RCC 7860 (cell line): ENCODE measurements around the gene SRSF1.
A peak's percentile ranks its signal among the peaks of the same experiment; 100 is the strongest.

Source experiments
- DNase-seq: peaks from one replicate; pipeline ENCODE4 v3.0.0-alpha.2; 2015; ENCODE audit warnings: low spot score
- FAIRE-seq: peaks from 2 replicates; lab custom pipeline; 2012; peaks lifted over from hg19 to GRCh38; lab: Jason Lieb, UNC

SRSF1 gene

DNA sequence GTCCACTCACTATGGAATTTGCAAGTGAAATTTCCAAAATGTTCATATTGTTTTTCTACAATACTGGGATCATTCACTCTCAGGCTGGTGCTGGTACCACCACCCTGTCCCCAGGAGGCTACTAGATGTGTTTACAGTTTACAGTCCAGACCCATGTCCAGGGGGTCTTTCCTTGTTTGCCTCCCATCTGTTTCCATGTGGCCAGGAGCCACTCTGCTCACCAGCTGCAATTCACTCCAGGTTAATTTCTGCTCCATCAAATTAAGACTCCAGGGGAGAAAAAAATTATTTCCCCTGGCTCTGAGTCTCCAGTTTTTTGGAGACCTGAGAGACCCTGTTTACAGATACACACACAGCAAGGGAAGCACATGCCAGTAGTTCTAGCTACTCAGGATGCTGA is 12.5 kb upstream of the SRSF1 start:
- FAIRE-seq (no peak), DNase-seq (no peak)

DNA sequence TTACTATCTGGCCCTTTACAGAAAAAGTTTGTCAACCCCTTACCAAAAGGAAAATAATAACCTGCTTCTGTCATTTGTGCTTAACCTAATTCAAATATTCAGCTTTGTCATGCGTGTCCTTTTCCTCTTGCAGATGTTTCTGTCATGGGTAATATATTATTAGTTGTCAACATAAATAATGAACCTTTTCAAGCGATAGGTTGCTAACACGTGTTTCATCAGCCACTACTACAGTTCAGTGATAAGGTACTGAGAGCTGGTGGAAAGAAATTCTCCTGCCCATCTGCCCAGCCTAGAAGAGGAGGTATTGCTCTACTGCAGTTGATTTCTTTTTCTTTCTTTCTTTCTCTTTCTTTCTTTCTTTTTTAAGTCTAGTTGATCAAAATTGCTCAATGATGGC is 12.0 kb upstream of the SRSF1 start:
- no peak for DNase-seq
- no peak for FAIRE-seq

DNA sequence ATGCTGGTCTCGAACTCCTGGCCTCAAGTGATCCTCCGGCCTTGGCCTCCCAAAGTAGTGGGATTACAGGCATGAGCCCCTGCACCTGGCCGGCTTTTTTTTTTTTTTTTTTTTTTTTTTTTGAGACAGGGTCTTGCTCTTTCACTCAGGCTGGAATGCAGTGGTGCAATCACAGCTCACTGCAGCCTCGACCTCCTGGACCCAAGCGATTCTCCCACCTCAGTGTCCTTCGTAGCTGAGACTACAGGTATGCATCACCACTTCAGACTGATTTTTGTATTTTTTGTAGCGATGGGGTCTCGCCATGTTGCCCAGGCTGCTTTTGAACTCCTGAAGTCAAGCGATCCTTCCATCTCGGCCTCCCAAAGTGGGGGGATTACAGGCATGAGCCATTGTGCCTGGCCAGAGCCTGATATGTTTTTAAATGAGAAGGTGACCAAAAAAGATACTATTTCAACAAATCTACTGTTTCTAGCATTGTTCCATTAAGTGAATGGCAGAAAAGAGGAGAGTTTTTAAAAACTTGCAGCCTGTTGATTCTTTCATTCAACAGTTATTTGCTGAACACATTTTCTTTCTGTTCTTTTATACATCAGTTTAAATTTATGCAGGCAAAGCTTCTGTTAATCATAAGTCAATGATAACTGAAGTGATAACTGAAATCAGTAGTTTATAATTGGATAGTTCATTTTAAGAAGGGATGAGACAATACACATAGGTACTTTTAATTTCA is 3.2 kb upstream of the SRSF1 start:
- FAIRE-seq (no peak), DNase-seq (no peak)

DNA sequence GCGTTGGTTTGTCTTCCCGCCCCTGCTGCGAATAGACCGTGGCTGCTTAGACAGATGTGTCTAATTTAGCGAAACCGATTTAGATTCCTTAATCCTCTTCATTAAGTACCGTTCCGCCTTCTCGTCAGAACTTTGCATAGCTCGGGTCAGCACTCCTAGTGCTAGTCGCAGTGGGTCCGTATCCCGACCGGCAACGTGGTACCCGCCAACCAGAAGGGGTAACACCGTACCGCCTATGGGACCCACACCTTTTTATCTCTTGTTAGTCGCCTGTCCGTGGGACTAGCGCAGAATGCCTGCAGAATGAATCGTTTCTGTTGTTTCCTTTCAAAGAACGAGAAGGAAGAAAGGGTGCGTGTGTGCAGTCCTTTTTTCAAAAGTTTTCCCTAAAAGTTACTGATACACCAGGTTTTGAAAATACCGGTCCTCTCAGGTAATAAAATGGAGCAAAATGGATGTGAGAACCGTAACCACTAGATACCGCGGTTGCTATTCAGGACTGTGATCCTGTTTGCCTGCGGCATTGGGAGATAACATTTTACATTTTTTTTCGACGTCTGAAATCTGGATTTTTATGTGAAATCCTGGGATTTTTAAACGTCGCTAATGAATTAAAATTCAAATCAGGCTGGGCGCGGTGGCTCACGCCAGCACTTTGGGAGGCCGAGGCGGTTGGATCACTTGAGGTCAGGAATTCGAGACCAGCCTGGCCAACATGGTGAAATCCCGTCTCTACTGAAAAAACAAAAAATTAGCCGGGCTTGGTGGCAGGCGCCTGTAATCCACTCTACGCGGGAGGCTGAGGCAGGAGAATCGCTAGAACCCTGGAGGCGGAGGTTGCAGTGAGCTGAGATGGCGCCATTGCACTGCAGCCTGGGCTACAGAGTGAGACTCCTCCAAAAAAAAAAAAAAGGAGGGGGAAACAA is 998 bp upstream of the SRSF1 start:
- FAIRE-seq (no peak), DNase-seq (no peak)

DNA sequence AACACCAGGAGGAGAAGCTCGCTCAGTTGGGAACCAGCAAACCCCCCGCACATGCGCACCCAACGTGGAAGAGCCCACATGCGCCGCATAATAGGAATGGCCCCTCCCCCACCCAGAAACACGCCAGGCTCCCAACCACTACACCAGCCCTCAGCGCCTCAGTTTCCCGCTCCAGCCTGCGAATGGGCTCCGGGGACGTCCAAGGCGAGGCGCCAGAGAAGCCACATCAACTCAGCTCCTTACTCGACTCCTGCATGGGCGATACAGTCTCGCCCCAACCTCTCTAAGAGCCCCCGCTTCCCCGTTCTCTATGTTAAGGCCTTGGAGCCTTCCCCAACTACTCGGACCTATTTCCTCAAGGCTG is 504 bp downstream of the SRSF1 start:
- DNase-seq, result peak; percentile 53

DNA sequence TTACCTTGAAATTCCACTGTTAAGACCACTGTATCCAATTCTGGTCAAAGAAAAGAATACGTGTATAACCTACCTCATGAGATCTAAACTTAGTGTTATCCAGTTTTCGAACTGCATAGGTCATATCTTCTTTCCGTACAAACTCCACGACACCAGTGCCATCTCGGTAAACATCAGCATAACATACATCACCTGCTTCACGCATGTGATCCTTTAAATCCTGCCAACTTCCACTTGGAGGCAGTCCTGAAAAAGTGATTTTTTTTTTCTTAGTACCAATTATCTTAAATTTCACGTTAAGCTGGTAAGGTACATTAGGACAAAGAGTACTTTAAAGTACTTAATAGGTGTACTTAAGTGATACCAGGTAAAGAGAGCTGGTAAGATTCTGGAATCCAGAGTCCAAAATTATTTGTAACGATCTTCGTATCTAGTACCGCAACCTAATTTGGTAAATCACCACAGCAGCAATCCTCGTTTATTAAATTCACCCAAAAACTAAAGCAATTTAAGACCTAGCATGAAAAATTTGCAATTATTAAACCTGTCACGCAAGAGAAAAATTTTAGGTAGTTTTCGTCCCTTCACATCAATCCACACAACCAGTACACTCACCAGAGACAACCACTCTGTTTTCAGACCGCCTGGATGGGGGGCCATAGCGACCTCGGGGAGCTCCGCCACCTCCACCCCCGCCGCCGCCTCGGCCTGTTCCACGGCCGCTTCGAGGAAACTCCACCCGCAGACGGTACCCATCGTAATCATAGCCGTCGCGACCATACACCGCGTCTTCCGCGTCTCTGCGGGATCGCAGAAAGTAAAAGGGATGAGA is 1.1 kb downstream of the SRSF1 start:
- DNase-seq (no peak), FAIRE-seq (no peak)

More for the DNA sequence above, 504 bp downstream of the SRSF1 start:
- no peak for FAIRE-seq

DNA sequence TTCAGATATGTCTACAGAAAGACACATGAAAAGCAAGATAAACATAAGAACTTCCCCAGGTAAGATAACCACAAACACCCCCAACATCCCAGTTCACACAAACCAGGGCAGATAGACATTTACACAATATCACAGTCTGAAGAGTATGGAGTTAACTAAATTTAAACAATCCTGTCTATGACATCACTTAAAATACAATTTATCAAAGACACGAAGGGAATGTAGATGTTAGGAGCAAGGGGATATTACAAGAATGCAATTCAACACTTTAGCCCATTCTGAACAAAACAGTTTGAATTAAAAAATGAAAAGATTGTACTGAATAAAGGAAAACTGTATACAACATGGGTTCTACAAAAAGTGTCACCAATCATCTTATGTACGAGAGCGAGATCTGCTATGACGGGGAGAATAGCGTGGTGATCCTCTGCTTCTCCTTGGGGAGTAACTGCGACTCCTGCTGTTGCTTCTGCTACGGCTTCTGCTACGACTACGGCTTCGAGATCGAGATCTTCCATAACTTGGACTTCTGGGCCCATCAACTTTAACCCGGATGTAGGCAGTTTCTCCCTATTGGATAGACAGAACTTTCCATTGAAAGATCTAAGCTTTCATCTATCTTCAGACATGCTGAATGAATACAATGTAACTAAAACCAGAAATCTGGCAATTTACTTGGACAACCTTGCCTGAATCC is 1.9 kb downstream of the SRSF1 start:
- FAIRE-seq (no peak), DNase-seq (no peak)

DNA sequence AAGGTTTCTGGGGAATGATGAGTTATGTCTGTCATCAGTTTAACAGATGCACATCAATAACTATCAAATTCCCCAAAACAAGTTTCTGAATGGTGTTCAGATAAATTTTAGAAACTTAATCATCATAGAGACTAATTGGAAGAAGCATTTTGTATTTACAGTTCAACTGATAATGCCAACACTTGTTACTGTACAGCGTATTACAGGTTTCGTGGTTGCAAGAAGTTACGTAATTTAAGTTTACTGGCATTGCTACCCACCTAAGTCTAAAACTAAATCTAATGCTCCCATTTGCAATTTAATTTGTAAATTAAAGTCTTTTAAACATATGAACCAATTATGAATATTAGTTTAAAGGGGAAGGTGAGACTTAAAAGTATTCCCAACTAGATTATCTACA is 3.0 kb downstream of the SRSF1 start:
- no peak for DNase-seq
- FAIRE-seq, result no peak

DNA sequence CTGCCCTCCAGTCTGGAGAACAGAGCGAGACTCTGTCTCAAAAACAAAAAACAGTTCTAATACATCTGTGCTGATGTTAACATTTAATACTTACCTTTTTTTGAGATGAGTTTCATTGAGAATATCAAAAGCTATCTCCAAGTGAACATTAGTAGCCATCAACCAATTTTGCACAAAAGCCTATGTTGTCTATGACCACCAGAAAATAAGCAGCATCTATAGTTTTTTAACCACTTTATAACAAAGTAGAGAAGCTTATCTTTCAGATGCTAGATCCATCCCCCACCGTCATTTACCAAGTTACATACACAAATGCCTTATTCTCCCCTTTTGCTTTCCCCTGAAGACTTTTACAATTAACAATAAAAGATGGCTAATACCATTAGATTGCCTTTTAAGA is 4.1 kb downstream of the SRSF1 start:
- FAIRE-seq, result no peak

DNA sequence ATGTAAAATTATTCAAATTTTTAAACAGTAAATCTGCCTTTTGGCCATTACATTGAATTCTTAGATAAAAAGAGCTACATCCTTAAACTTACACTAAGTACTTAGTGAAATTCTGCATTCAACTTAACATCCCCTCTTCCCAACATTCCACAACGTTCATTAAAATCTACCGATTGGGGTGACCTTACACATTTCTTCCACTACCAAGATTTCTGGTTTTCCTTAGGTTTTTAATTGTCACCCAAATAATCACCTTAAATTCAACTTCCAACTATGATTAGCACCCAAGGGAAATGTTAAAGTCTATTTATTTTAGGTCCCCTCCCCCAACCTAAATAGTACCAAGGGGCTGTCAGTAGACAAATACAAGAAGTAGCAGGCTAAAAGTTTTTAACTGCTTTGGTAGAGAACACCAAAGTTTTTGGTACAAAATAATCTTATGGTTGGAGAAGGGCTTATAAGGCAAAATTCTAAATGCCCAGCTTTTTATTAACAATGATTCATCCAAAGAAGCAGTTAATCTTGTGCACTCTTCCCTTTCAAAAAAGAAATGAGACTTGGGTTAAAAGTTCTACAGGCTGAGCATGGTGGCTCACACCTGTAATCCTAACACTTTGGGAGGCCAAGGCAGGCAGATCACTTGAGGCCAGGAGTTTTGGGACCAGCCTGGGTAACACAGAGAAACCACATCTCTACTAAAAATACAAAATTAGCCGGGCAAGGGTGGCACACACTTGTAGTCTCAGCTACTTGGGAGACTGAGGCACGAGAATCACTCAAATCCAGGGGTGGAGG is 4.7 kb downstream of the SRSF1 start:
- no peak for FAIRE-seq

More for the DNA sequence above, 4.1 kb downstream of the SRSF1 start:
- DNase-seq, result no peak

DNA sequence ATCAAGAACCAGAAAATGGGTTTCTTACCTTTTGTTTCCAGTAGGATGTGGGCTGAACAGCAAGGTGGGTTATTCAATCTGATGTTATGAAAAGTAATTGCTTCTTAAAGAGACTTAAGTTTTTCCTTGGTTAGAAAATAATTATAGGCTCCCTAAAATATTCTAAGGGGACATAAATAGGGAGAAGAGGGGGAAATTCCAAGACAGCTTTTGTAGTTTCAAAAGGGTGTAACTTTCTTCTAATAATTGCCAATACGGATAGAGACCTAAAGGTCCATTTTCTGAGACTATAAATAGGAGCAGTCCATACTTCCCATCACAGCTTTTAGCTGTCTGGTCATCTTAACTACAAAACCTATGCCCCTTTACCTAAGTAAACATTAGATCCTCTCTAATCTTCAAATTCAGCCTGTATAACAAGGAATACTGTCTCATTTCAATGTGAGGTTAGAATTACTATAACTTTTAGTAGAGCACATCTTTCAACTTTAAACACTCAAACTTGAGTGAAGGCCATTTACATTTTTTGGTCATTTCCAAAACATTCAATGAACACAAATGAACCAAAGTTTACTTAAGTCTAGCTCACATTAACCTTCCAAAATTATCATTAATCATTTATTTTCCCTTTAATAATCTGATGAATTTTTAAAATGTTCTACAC is 5.5 kb downstream of the SRSF1 start:
- FAIRE-seq, result no peak
- DNase-seq, result no peak

More for the DNA sequence above, 4.7 kb downstream of the SRSF1 start:
- DNase-seq, result no peak

DNA sequence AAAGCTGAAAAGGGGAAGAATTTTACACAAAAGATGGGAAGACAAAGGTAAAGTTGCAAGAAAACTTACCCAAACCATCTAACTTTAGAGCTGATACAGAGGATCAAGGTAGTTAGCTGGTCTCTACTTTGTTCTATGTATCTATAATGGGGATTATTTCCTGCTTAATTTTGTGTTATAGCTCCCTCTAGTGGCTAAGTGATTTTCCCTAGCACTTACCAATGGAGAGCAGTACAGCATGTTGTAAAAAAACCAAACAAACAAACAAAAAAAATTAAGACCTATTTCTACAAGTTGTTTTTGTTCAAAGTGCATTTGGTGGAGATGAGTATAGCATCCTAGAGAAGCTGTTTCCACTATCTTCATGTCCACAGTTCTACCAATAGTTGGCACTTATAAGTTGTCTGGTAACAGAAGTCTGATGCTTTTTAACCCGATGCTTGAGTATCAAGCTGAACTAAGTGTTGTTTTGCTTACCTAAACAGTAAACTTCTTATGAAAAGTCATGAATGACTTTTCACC is 7.5 kb downstream of the SRSF1 start:
- DNase-seq, result peak; percentile 56
- FAIRE-seq, result peak; percentile 67

DNA sequence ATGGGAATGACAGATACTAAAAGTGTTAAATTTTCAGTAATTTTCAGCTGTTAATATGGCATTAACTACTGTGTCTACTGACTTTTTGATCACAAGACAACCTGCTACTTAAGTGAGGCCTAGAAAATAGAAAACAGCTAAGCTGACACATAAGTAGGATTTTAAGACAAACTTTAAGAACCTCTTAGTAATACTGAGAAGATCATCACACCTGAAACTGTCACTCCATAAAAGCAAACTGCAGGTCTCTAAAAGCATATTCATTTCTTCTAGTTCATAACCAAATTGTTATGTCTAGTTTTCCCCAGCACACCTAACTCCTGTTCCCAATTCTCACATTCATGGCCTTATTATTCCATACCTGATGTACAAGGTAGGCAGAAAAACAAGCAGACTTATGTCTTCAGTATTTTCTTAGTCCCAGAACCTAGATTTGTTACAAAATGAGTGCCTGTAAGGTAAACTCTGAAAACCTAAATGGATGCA is 8.0 kb downstream of the SRSF1 start:
- FAIRE-seq (no peak), DNase-seq (no peak)

DNA sequence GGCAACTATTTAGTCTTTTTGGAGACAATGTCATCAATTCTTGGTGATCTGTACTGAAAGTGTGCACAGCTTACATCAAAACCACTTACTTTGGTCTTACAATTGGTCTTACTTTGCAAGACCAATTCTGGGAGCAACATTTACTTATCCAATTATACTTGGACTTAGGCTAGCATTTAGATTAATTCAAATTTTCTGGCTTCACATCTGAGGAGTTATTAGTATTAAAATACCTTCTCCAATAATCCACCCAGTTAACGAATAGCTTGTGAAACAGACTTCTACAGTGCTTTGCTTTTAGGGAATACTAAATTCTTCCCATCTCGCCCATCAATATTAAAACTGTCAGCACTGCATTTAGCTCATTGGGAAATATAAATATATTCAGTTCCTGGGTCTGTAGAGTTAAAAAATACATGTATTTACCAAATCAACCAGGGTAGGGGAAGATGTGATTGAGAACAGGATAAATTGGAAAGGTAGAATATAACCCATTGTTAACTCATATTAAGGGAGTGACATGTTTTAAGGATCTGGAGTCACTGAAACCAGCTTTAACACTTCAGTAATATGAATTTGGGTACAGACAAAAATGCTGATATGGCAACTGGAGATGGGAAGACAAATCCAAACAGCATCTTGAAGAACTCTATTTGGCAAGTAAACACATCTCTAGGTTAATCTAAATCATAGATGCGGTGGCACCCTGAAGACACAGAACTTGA is 9.8 kb downstream of the SRSF1 start:
- FAIRE-seq (no peak), DNase-seq (no peak)

DNA sequence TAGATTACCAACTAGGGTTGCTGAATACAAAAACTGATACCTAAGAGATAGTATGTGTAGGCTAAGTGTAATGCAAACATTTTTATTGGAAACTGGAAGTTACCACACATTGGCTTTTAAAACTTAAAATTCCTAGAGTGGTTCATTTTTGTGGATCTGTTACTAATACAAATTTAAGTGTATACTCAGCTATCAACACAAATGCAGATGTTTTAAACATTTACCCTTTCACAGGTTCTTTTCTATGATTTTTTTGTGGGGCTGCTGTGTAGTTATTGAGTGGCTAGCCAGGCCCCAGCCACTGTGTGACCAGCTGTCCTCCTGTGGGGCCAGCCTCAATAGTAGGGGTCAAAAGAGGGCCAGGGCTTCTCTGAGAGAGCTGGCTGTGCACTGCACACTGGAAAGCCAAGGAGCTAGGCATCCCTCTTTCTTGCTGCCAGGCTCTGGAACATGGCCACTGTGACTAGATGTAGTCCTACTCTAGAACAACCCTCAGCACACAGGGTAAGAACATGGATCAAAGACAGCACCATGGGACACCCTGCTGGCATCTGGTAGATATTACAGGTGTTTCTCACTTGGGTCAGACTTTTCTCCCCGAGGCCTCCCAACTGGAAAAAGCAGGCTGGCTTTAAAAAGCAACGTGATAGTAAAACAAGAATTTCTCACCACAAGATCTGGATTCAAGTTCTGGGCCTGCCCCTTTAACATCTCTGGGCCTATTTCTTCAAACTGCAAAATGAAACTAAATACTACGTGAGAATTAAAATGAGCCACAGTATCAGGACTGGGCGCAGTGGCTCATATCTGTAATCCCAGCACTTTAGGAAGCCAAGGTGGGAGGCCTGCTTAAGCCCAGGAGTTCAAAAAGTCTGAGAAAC is 11.7 kb downstream of the SRSF1 start:
- peak; percentile 56 for FAIRE-seq
- DNase-seq, result peak; percentile 80

DNA sequence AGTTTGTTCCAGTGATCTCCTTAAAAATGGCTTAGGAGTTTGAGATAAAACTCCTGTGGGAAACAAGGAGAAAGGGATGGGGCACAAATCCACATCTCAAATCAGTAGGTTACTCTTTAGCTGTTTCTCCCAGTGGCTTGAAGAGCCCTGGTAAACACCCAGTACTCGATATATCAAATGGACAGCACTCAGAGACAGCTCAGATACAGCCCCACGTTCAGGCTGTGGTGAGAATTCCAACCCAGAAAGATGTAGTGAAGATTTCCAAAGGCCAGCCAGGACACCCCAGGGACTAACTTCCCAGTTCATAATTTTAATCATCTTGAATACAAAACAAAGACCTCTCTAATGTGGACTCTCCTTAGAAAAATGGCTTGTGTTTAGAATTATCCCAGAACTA is 12.6 kb downstream of the SRSF1 start:
- DNase-seq (no peak), FAIRE-seq (no peak)
